ENCODE data around the gene ACAT2.
"Not testable (repeated sequence)": the region's sequence is repeated elsewhere in the genome, so short reads cannot be mapped to it uniquely, and the experiment has no call there.

Gene ACAT2

DNA sequence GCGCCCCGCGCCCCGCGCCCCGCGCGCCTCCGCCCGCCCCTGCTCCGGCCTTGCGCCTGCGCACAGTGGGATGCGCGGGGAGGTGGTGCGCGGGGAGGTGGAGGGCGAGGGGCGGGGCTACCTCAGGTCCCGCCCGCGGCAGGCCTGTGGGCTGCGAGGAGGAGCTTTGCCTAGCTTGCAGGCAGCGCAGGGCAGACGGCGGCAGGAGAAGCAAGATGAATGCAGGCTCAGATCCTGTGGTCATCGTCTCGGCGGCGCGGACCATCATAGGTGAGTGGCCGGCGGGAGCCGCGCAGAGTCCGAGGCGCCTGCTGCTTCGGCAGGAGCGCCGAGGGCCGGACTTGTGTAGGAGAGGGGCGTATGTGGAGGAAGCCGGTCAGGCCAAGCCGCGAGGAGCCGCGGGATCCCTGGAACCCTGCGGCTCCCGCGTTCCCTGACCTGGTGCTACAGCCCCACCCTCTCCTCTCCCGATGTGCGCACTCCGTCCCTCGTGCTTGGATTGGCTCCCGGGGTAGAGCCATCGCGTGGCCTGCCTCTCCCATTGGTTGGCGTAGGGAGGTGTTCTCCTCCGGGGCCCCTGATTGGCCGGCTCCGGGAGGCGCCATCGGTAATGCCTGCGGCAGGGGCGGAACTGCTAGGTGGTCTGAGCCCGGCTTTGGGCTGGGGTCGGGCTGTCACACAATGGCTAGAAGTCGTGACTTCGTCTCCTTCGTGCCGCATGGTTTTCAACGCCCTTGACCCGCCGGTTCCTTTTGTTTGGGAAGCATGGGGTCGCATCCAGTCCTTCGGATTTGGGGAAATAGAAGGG is at the start of gene ACAT2:
TSS of gene ACAT2 (plus strand) at position 173 of the 808 bp plus-strand sequence. CDS start at position 216, 43 bp downstream.
- Histone ChIP-seq H3K27ac (peak within 1 kb of the TSS; percentile 60 to 96 (median 93)), H3K4me3 (peak within 1 kb of the TSS; percentile 57 to 95 (median 85))

DNA sequence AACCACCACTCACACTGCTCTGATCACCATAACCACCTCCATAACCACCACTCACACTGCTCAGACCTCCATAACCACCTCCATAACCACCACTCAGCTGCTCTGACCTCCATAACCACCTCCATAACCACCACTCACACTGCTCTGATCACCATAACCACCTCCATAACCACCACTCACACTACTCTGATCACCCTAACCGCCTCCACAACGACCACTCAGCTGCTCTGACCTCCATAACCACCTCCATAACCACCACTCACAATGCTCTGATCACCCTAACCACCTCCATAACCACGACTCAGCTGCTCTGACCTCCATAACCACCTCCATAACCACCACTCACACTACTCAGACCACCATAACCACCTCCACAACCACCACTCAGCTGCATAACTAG is 49.5 kb upstream of the ACAT2 start:
- not testable (repeated sequence) for H3K4me3 ChIP-seq, H3K27ac ChIP-seq

DNA sequence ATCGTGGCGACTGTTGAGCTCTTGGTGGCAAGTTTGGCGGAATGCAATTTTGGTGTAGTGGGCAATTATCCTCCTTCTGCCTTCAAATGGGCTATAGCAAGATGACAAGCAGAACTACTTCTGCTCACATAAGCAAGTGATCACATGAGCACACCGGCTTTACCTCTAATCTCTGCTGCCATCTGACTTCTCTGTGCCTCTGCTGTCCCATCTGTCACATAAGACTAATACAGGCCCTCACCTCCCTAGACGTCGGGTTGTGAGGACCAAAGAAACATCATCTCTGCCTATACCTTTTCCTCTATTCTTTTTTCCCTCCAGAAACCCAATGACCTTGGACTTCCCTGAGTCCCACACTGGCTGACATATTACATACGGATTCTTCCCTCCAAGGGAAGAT is 47.9 kb upstream of the ACAT2 start:
- H3K27ac ChIP-seq = peak overlapping the region in 7 of 21 experiments; percentile 79 to 87 (median 84)
- no peak overlapping the region for H3K4me3 ChIP-seq

DNA sequence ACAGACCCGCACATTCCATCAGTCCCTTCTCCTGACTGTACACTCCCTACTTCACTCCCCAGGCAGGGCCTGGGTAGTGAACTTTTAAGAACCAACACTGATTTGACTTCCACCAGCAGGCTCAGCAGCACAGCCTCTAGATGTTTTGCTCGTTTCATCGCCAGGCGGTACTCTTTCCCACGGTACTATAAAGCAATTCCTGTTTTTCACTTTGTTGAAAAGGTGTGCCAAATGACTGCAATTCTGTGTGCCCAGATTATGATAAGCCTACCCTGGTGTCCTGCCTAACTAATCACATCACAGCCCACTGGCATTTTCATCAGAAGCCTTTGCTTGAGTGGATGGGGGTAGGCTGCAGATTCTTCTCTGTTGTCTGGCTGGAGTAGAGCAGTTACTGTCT is 47.4 kb upstream of the ACAT2 start:
- Histone ChIP-seq H3K27ac (peak overlapping the region in 14 of 21 experiments; percentile 24 to 91 (median 83)), H3K4me3 (no peak overlapping the region)

DNA sequence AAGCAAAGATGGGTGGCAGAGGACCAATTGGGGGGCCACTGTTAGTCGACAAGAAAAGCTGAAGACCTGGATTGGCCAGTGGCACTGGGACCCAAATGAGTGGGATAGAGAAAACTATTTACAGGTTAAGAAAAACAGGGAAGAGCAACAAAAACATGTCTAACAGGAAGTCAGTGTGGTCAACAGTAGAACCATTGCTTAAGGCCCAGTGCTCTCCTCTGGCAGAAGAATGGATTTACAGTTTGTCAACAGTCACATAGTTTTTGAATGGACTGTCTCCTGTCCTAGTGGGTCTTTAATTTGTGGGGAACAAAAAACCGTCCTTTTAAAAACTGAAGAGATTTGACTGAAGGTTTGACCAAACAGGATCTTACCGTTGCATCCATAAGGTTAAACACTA is 46.7 kb upstream of the ACAT2 start:
- Histone ChIP-seq H3K27ac (peak overlapping the region in 19 of 21 experiments; percentile 24 to 91 (median 82)), H3K4me3 (no peak overlapping the region)

DNA sequence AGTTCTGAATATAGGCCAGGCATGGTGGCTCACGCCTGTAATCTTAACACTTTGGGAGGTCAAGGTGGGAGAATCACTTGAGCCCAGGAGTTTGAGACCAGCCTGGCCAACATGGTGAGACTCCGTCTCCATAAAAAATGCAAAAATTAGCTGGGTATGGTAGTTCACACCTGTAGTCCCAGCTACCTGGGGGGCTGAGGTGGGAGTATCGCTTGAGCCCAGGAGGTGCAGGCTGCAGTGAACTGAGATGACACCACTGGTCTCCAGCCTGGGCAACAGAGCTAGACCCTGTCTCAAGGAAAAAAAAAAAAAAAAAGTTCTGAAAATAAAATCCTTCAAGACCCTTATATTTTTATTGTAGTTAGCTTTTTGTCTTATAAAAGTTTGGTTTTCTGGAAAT is 46.2 kb upstream of the ACAT2 start:
- Histone ChIP-seq H3K4me3 (no peak overlapping the region), H3K27ac (peak overlapping the region in 20 of 21 experiments; percentile 33 to 91 (median 80))

DNA sequence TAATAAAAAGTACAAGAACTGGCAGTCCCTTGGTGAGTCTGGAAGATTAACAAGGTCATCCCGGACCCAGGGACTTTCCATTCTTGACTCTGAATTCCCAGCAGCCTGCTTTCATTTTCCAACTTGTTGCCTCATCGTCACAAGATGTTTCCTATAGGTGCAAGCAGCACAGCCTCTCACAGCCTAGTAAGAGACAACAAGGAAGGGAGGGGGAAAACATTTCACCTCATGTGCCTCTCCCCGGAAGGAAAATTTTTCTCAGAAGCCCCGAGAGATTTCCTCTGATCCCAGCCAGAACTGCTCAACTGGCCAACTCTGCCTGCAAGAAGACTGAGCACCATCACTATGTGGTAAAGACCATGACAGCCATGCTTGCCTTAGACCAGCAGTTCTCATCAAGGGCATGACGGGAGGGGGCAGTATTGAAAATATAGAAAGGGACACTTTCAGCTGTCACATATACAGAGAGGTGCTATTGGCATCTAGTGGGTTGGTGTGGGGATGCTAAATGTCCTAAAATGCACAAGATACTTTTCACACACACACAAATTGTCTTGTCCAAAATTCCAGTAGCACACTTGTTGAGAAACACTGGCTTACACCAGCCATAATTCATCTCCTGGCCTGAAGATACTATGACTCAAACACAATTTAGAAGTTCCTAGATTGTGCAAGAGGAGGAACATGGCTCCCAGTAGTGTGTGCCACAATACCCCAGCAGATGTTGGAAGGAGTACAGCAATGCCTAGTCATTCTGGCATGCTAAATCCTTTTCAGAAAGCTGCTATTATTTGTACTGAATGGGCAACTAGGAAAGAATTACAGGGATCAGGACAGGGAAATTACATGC is 45.4 kb upstream of the ACAT2 start:
- Histone ChIP-seq H3K4me3 (peak overlapping the region in 2 of 7 experiments; percentile 4 to 15), H3K27ac (peak overlapping the region in 20 of 21 experiments; percentile 33 to 91 (median 80))

DNA sequence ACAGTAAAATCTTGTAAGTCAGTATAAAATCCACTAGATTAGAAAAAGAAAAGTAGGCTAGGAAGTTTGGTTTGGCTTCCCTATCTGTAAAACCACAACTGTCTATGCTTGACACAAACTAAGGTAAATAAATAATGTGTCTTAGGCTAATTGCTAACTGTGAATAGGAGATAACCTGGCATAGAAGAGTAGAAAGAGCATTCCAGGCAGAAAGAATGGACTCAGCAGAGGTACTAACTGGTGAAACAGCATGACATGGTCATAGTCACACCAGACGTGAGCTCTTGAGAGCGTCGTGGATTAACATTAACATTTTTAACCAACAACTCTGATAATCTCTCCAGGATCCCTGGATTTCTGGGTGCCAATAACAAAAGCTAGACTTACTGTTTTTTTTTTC is 43.2 kb upstream of the ACAT2 start:
- Histone ChIP-seq H3K4me3 (no peak overlapping the region), H3K27ac (peak overlapping the region in 7 of 21 experiments; percentile 12 to 86 (median 35))

DNA sequence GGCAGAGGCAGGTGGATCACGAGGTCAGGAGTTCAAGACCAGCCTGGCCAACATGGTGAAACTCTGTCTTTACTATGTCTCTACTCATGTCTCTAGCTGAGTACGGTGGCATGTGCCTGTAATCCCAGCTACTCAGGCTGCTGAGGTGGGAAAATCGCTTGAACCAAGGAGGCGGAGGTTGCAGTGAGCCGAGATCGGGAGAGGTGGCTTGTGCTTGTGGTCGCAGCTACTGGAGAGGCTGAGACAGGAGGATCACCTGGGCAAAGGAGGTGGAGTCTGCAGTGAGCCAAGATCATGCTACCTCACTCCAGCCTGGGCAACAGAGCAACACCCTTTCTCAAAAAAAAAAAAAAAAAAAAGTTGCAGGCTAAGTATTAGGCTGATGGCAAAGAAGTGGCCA is 42.6 kb upstream of the ACAT2 start:
- Histone ChIP-seq H3K27ac (peak overlapping the region in 5 of 21 experiments; percentile 12 to 86 (median 38)), H3K4me3 (no peak overlapping the region)

DNA sequence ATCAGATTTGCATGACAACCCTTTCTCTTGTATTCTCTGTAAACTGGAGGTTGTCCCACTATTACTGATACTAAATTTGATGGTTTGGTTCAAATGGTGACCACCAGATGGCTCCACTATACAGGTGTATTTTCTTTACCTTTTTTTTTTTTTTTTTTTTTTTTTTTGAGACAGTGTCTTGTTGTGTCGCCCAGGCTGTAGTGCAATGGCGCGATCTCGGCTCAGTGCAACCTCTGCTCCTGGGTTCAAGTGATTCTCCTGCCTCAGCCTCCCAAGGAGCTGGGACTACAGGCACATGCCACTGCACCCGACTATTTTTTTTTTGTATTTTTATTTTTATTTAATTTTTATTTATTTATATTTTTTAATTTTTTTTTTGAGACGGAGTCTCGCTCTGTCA is 41.1 kb upstream of the ACAT2 start:
- H3K4me3 ChIP-seq = no peak overlapping the region
- H3K27ac ChIP-seq = no peak overlapping the region

DNA sequence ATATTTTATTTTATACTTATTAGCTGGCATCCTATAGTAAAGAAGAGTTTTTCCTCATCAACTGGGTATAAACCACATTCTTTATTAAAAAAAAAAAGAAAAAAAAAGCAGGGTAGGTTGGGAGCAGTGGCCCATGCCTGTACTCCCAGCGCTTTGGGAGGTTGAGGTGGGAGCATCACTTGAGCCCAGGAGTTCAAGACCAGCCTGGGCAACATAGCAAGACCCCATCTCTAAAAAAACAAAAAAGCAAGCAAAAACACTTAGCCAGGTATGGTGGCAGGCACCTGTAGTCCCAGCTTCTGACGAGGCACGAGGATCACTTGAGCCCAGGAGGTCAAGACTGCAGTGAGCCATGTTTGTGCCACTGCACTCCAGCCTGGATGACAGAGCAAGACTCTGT is 39.9 kb upstream of the ACAT2 start:
- H3K27ac ChIP-seq, H3K4me3 ChIP-seq: not testable (repeated sequence)

DNA sequence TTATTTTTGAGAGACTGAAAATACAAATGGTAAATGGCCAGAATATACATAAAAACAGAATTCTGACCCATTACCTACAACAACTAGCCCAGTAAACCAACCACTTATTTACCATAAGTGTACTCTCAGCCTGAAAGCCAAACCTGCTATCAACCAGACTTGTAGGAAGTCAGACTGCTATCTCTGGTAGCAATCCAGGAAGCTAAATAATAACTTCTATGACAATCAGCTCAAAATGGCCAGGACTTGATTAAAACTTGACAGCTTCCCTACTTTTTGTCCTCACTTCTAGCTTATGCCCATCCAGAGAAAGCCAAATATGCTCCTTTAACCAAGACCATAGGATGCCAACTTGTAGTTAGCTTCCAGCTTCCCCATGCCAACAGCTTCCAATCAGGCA is 39.2 kb upstream of the ACAT2 start:
- Histone ChIP-seq H3K27ac (no peak overlapping the region), H3K4me3 (no peak overlapping the region)

DNA sequence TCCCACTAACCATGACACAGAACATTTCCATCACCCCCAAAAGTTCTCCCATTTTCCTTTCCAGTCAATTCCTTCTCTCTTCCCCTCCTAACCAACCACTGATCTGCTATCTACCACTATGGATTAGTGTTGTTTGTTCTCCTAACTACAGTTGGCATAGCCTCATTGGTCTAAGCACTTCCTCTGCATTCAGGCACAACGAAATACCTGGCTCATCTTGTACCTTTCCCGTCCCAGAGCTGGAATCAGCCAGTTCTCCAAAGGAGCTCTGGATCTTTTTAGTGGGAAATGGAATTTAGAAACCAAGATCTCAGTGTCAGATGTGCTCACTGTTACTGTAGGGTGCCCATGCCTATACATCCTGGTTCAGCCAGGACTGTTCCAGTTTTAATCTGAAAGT is 38.6 kb upstream of the ACAT2 start:
- no peak overlapping the region for H3K4me3 ChIP-seq

DNA sequence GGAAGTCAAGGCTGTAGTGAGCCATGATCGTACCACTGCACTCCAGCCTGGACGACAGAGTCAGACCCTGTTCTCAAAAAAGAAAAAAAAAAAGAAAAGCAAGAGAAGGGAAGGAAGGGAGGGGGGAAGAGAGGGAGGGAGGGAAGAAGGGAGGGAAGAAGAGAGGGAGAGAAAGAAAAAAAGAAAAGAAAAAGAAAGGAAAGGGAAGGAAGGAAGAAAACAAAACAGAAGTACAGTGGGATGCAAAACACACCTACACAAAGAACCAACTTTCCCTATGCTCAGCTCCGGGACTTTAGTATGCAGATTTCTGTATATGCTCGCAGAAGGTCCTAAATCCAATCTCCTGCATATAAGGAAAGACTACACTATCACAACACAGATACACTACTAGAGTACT is 37.1 kb upstream of the ACAT2 start:
- Histone ChIP-seq H3K4me3 (no peak overlapping the region), H3K27ac (no peak overlapping the region)

More for the DNA sequence above, 38.6 kb upstream of the ACAT2 start:
- no peak overlapping the region for H3K27ac ChIP-seq

DNA sequence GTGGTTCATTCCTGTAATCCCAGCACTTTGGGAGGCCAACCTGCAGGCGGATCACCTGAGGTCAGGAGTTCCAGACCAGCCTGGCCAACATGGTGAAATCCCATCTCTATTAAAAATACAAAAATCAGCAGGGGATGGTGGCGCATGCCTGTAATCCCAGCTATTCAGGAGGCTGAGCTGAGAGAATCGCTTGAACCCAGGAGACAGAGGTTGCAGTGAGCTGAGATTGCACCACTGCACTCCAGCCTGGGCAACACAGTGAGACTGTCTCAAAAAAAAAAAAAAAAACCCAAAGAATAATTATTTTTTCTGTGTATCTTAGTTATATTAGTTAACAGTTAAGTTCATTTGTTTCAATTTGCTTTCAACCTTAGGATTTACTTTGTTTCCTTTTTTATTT is 36.6 kb upstream of the ACAT2 start:
- not testable (repeated sequence) for H3K27ac ChIP-seq, H3K4me3 ChIP-seq

DNA sequence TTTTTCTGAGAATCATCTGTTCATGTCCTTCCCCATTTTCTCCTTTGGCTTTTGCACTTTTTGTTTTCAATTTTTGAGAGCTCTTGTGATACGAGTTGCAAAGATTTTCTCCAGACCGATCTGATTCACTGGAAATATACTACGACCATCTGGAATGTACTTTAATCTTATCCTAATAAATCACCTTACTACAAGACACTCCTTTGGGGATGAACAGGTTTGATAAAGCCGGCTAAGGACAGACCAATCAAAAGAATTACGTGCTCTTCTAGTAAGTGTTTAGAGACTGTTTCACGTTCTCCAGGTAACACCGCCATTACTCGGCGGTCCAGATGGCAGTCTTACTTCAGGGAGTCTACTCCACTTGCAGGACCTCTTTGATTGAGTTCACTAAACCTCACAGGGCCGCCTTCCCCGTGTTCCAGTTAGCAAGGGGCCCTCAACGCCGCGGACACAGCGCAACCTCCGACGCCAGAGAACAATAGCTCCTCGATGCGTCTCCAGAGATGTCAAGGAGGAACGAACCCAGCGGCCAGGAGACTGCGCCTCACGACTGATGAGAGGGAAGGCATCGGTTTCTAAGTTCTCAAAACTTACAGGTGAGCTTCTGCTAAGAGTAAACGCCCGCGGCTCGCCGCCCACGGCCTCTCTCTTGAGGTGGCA is 35.5 kb upstream of the ACAT2 start:
- H3K4me3 ChIP-seq = peak overlapping the region; percentile 64 to 99 (median 93)
- H3K27ac ChIP-seq = peak overlapping the region; percentile 94 to 100 (median 99)

DNA sequence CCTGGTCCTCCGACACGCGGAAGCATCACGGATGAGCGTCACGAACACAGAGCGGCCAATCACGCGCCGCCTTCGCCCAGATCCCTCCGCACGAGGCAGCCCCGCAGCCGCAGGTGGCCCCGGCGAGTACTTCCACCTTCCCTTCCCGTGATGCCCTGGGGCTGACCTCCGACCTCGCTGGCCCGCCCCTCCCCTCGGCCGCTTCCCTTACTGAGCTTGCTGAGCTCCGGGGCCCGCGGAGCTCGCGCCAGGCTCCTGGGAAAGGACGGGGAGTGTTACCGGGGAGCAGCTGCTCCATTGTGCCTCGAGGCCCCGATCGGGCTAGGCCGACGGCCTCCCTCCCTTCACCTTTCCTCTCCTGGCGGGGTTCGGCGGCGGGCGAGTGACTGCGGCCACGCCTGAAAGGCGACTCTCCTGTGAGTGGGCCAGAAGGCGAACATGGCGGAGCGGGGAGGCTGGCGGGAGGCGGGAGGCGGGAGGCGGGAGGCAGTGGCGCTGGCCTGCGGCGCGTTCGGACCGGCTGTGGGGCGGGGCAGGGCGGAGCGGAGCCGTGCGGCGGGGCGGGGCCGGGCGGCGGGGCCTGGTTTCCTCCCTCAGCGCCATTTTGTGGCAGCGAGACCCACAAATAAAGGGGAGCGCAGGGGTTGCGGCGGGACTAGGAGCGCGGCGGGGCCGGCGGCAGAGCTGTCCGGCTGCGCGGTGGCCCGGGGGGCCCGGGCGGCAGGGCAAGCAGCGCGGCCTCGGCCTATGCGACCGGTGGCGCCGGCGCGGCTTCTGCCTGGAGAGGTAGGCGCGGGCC is 34.7 kb upstream of the ACAT2 start, which contains the start of gene WTAP:
TSS of gene WTAP (plus strand) at position 589 of the 799 bp plus-strand sequence. CDS start 8,760 bp downstream, outside the sequence.
- peak within 1 kb of the TSS; percentile 94 to 100 (median 99) for H3K27ac ChIP-seq
- H3K4me3 ChIP-seq = peak within 1 kb of the TSS; percentile 64 to 99 (median 93)

DNA sequence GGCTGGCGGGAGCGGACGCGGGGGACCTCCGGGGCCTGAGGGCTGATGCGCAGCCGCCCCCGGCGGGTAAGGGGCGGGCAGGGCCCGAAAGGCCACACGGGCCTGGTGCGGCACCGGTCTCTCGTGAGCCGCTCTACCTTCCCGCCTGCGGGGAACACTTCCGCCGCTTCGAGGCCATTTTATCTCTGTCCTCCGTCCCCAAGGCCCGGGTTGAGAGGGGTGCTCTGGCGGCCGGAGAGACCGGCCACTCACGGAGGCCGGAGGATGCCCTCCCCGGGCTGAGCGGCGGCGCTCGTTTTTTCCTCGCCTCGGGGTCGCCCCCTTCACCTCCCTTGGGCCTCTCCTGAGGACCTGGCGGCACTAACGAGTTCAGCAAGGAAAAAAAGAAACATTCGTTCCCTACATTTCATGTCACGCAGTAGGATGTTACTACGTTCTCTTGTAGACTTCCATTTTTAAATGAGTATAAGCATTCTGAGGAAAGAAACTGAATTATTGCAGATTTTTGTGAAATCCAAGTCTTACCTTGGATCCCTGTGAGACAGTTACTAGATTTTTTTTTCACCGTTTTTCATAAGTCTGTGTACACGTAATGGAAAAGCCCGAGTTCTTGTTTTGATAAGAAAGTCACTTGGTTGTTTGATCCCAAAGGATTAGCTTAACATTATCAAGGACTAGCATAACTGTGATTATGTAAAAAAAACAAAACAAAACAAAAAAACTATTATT is 34.0 kb upstream of the ACAT2 start:
- peak overlapping the region; percentile 94 to 100 (median 99) for H3K27ac ChIP-seq
- peak overlapping the region; percentile 64 to 99 (median 93) for H3K4me3 ChIP-seq
